Esophagus squamous epithelium (tissue), 5 donors: Measurements from ENCODE around the gene NFATC4. TPM values are rescaled to one million over a fixed set of nuclear protein-coding genes. Genes with fewer than 3 reads are reported as not detected.
A peak's percentile ranks its signal among the peaks of the same experiment; 100 is the strongest.

Experiments used
- DNase-seq: peaks from one replicate; lab custom pipeline; 2025; lab: John Stamatoyannopoulos, UW
- H3K27ac ChIP-seq, 4 donors: fragments of 200-600 bp; sonication (generic); one replicate each; pipeline ENCODE4 v1.5.1; 2016 to 2019; ENCODE audit warnings: mild to moderate bottlenecking in 1 of 4
- H3K27me3 ChIP-seq, 4 donors: fragments of 200-600 bp; sonication (generic); 1 replicate in 3 of 4; 2 replicates in 1 of 4; pipeline versions ENCODE4 v1.5.1 to v1.6.0; 2017 to 2021; ENCODE audit warnings: antibody characterized with exemption in 1 of 4
- H3K36me3 ChIP-seq, 3 donors: fragments of 200-600 bp; sonication (generic); one replicate each; pipeline ENCODE4 v1.5.1; 2016 to 2019
- H3K4me1 ChIP-seq, 3 donors: fragments of 200-600 bp; sonication (generic); one replicate each; pipeline ENCODE4 v1.5.1; 2017 to 2019
- H3K4me3 ChIP-seq, 4 donors: fragments of 200-600 bp; sonication (generic); 1 replicate in 3 of 4; 2 replicates in 1 of 4; pipeline ENCODE4 v1.5.1; 2016 to 2019; ENCODE audit warnings: mild to moderate bottlenecking in 2 of 4, moderate library complexity in 1 of 4
- H3K9me3 ChIP-seq, 3 donors: fragments of 200-600 bp; sonication (generic); one replicate each; pipeline ENCODE4 v1.5.1; 2016 to 2019
- POLR2A ChIP-seq, 4 donors: fragments of 450-650 bp; IDR thresholded peaks; one replicate each; pipeline ENCODE4 v1.6.1; 2017; ENCODE audit warnings: antibody characterized with exemption in 4 of 4, mild to moderate bottlenecking in 4 of 4, moderate library complexity in 3 of 4
- WGBS, 2 donors: methylation state at CpG; one replicate each; pipeline ENCODE4 v1.1.5; 2018; 5-methylcytosine and 5-hydroxymethylcytosine counted together
- intact Hi-C: fragments of 100-400 bp; cut with DNase I; formaldehyde crosslinking; loops from one replicate; pipeline ENCODE4 v1.15.0; 2022
- total RNA-seq, 4 donors: library from RNA; depleted of rRNA; stranded (reverse); fragments of >200 nt; gene quantifications; one replicate each; pipeline ENCODE4 v1.1.0, GENCODE V29; 2016
- TF ChIP-seq, protein P1 (sequence below), 6 experiments: fragments of 450-650 bp in 4 of 6; fragments of 200-600 bp in 2 of 6; sonication (generic) in 2 of 6; IDR thresholded peaks; one replicate each; pipeline ENCODE4 v1.5.1; 2016 to 2019; ENCODE audit warnings: antibody characterized with exemption in 6 of 6, mild to moderate bottlenecking in 4 of 6, moderate library complexity in 4 of 6
- donor health status: DM: yes; HTN: yes; CAD: no.

NFATC4 gene
- total RNA-seq, 4 donors from 2014 or later, result 2.7 to 22.5 (median 9.2) TPM

DNA sequence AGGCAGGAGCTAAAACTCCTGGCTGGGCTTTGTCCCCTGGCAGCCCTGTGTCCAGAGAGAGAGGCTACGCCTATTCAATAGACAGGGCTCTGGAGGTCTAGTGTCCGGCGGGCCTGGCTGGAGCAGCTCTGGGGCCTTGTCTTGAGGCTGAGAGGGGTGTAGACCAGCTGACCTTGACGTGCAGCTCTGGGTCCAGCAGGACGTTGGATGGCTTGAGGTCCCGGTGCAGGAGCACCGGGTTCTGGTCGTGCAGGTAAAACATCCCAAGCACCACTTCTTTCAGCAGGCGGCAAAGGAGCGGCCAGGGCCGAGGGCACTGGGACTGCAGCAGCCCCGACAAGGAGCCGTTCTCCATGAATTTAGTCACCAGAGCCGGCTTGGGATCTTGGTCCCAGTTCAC is 29.1 kb upstream of the NFATC4 start:
- H3K4me3 ChIP-seq, result peak overlapping the region; percentile 42 to 73 (median 54)
- TF ChIP-seq POLR2A (IDR thresholded peaks at IDR 0.05), result no peak
- TF ChIP-seq, protein P1, sequence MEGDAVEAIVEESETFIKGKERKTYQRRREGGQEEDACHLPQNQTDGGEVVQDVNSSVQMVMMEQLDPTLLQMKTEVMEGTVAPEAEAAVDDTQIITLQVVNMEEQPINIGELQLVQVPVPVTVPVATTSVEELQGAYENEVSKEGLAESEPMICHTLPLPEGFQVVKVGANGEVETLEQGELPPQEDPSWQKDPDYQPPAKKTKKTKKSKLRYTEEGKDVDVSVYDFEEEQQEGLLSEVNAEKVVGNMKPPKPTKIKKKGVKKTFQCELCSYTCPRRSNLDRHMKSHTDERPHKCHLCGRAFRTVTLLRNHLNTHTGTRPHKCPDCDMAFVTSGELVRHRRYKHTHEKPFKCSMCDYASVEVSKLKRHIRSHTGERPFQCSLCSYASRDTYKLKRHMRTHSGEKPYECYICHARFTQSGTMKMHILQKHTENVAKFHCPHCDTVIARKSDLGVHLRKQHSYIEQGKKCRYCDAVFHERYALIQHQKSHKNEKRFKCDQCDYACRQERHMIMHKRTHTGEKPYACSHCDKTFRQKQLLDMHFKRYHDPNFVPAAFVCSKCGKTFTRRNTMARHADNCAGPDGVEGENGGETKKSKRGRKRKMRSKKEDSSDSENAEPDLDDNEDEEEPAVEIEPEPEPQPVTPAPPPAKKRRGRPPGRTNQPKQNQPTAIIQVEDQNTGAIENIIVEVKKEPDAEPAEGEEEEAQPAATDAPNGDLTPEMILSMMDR (IDR thresholded peaks at IDR 0.05), result no peak
- no peaks in the 10 kb centered on the region for H3K9me3 ChIP-seq
- no peak for DNase-seq
- WGBS, 2 donors, result 74 to 82% methylated on average over 7 of the region's 14 CpGs
- H3K27ac ChIP-seq, result peak overlapping the region in 2 of 4 donors; percentile 67 to 78
- peaks cover 0 to 23% (median 5%) of the 10 kb centered on the region in 4 donors for H3K27me3 ChIP-seq
- peaks cover 0 to 30% (median 0%) of the 10 kb centered on the region in 3 donors for H3K36me3 ChIP-seq
- intact Hi-C loops, result no loop called here
- peaks cover 22 to 64% (median 26%) of the 10 kb centered on the region in 3 donors for H3K4me1 ChIP-seq

DNA sequence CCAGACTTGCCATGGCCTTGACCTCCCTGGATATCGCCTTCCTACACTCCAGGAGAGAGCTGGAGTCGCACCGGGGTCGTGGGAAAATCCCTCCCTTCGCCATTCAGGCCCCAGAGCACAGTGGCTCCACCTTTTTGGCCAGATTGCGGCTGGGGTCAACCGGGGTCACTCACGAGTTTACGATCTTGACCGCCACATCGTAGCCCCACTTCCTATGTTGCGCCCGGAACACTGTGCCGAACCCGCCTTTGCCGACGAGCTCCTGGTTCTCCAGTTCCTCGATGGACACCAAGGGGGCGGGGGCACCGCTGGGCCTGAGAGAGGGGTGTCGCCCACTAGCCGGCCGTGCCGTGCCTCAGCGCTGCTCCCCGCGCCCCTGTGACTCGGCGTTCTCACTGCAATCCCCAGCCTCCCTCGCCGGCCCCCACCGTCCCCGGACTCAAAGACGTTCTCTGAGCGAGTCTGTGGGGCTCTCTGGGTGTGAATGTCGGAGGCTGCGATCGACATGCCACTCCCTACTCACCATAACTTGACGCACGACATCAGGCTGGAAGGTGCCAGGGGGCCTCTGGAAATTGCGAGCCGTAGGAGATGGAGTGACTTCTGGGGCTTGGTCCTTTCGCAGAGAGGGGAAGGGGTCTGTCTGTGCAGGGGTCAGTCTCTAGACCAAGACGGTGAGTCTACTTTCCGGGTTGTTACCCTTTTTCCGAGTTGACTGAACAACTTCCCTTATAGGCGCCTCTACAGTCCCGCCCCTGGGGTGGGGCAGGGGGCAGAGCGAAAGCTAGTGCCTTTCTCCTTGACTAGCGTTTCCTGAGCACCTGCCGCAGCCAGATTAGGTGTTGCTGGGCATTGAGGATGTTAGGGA is 28.5 kb upstream of the NFATC4 start, which contains the start of gene RIPK3:
Gene RIPK3, minus strand, starts transcription at position 708 of the 868 bp plus-strand sequence. Its CDS starts 165 bp downstream, at position 543.
- Histone ChIP-seq H3K4me3 (peak within 1 kb of the TSS; percentile 42 to 73 (median 54)), H3K27me3 (peaks cover 0 to 17% (median 2%) of the 10 kb centered on the region in 4 donors), H3K36me3 (peaks cover 0 to 30% (median 0%) of the 10 kb centered on the region in 3 donors), H3K9me3 (no peaks in the 10 kb centered on the region), H3K4me1 (peaks cover 15 to 57% (median 19%) of the 10 kb centered on the region in 3 donors), H3K27ac (peak within 1 kb of the TSS; percentile 67 to 78 (median 72))
- intact Hi-C loops, result no loop called here
- no peak for DNase-seq
- TF ChIP-seq POLR2A (IDR thresholded peaks at IDR 0.05), result peak in 1 of 4 donors; percentile 47
- TF ChIP-seq, protein P1 (IDR thresholded peaks at IDR 0.05), result no peak
- 15 to 18% methylated on average over 12 to 31 of the region's 51 CpGs for WGBS, 2 donors

DNA sequence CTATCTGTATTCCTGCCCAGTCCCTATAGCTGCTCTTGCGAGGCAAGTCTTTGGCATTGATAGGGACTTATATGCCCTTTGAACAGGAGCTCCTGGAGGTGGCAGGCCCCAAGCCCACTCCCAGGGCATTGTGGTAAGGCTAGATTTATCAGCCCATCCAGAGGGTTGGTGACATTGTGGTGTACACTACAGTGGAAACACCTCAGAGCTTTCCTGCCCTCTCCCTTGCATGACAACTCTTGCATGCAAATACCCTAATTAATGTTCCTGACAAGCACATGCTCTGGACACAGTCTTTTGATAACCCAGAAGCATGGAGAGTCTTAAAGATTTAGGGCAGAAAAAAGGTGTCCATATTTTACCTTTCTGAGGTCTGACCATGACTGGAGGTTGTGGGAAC is 27.4 kb upstream of the NFATC4 start:
- peaks cover 8 to 46% (median 13%) of the 10 kb centered on the region in 3 donors for H3K4me1 ChIP-seq
- TF ChIP-seq, protein P1 (IDR thresholded peaks at IDR 0.05), result no peak
- TF ChIP-seq POLR2A (IDR thresholded peaks at IDR 0.05), result no peak
- intact Hi-C loops, result no loop called here
- H3K36me3 ChIP-seq, result peaks cover 0 to 30% (median 0%) of the 10 kb centered on the region in 3 donors
- WGBS, 2 donors, result no CpG with 5 or more reads among the region's 1 CpG
- H3K4me3 ChIP-seq, result no peak overlapping the region
- H3K27me3 ChIP-seq, result peaks cover 0 to 12% (median 0%) of the 10 kb centered on the region in 4 donors
- no peak for DNase-seq
- H3K9me3 ChIP-seq, result no peaks in the 10 kb centered on the region
- peak overlapping the region in 1 of 4 donors; percentile 78 for H3K27ac ChIP-seq

DNA sequence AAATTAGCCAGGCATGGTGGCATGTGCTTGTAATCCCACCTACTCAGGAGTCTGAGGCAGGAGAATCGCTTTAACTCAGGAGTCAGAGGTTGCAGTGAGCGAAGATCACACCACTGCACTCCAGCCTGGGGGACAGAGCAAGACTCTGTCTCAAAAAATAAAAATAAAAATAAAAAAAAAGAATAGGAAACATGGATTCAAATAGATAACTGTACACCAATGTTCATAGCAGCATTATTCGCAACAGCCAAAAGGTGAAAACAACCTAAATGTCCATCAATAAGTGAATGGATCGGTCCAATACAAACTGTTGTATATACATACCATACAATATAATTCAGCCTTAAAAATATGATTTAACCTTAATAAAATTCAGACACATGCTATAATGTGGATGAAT is 25.1 kb upstream of the NFATC4 start:
- Histone ChIP-seq H3K27me3 (peaks cover 0 to 15% (median 0%) of the 10 kb centered on the region in 4 donors), H3K9me3 (no peaks in the 10 kb centered on the region), H3K36me3 (peaks cover 0 to 8% (median 0%) of the 10 kb centered on the region in 3 donors), H3K27ac (no peak overlapping the region), H3K4me1 (peaks cover 8 to 37% (median 18%) of the 10 kb centered on the region in 3 donors), H3K4me3 (no peak overlapping the region)
- no peak for TF ChIP-seq POLR2A (IDR thresholded peaks at IDR 0.05)
- TF ChIP-seq, protein P1 (IDR thresholded peaks at IDR 0.05), result no peak
- WGBS, 2 donors, result 74 to 98% methylated on average over 4 of the region's 4 CpGs
- intact Hi-C loops, result no loop called here
- no peak for DNase-seq
